PC-3 (cell line): ENCODE measurements around the gene TCOF1. TPM values are rescaled to one million over a fixed set of nuclear protein-coding genes. Genes with fewer than 3 reads are reported as not detected.
A peak's percentile ranks its signal among the peaks of the same experiment; 100 is the strongest.

Experiments
- ATAC-seq: fragments of 200-7000 bp; cut with Tn5 transposase; 2 replicates; pipeline ENCODE4 v1.9.1; 2020; ENCODE audit warnings: mild to moderate bottlenecking, moderate library complexity
- Bru-seq: library from RNA; stranded (reverse); fragments of 400-500 nt; gene quantifications from one replicate; lab custom pipeline; 2021; lab: Mats Ljungman, UMichigan
- BruChase-seq, 2 experiments: library from RNA; stranded (reverse); fragments of 400-500 nt; gene quantifications; one replicate each; lab custom pipeline; 2021; lab: Mats Ljungman, UMichigan
- BruUV-seq: library from RNA; stranded (reverse); fragments of 400-500 nt; replicated peaks from 2 replicates; lab custom pipeline; 2021; lab: Mats Ljungman, UMichigan
- CTCF ChIA-PET: fragments of 300-600 bp; sonication (Branson Sonifier 250); formaldehyde crosslinking; loops from one replicate; lab custom pipeline; 2022; ENCODE audit warnings: antibody characterized with exemption; lab: Charles Lee
- POLR2A ChIA-PET: fragments of 300-600 bp; sonication (Branson Sonifier 250); formaldehyde crosslinking; loops from one replicate; lab custom pipeline; 2022; ENCODE audit warnings: antibody characterized with exemption; ENCODE audit not compliant: unreplicated experiment; lab: Charles Lee
- DNase-seq: peaks from one replicate; pipeline ENCODE4 v3.0.0-alpha.2; 2015
- H2AFZ ChIP-seq: fragments of 300-600 bp; sonication (generic); 2 replicates; pipeline ENCODE4 v1.6.0; 2016; ENCODE audit warnings: antibody characterized with exemption, low read length
- H3F3A ChIP-seq: fragments of 300-600 bp; sonication (generic); one replicate; pipeline ENCODE4 v1.6.0; 2017; ENCODE audit warnings: antibody characterized with exemption, low read length, control low read depth, mild to moderate bottlenecking; ENCODE audit not compliant: unreplicated experiment
- H3K27ac ChIP-seq: fragments of 300-600 bp; sonication (generic); 2 replicates; pipeline ENCODE4 v1.5.1; 2016; ENCODE audit warnings: mild to moderate bottlenecking, low read length
- H3K27me3 ChIP-seq: fragments of 300-600 bp; sonication (generic); 2 replicates; pipeline ENCODE4 v1.6.1; 2016; ENCODE audit warnings: low read length, mixed read lengths
- H3K36me3 ChIP-seq: fragments of 300-600 bp; sonication (generic); 2 replicates; pipeline ENCODE4 v1.6.1; 2016; ENCODE audit warnings: low read depth, mixed run types, low read length, mixed read lengths
- H3K4me1 ChIP-seq: fragments of 300-600 bp; sonication (generic); 2 replicates; pipeline ENCODE4 v1.5.1; 2016; ENCODE audit warnings: low read length; ENCODE audit not compliant: insufficient read depth
- H3K4me2 ChIP-seq: fragments of 300-600 bp; sonication (generic); 2 replicates; pipeline ENCODE4 v1.6.0; 2016; ENCODE audit warnings: low read length
- H3K4me3 ChIP-seq: fragments of 300-600 bp; sonication (generic); 2 replicates; pipeline ENCODE4 v1.5.1; 2016; ENCODE audit warnings: mild to moderate bottlenecking, low read length, mixed read lengths
- H3K79me2 ChIP-seq: fragments of 300-600 bp; sonication (generic); 2 replicates; pipeline ENCODE4 v1.6.1; 2017; ENCODE audit warnings: low read length, mixed read lengths
- H3K9ac ChIP-seq: fragments of 300-600 bp; sonication (generic); 2 replicates; pipeline ENCODE4 v1.6.0; 2016; ENCODE audit warnings: mild to moderate bottlenecking, low read length
- H3K9me2 ChIP-seq: fragments of 300-600 bp; sonication (generic); replicated peaks from 2 replicates; pipeline ENCODE4 v1.6.1; 2016; ENCODE audit warnings: mixed run types, low read length, mixed read lengths
- H3K9me3 ChIP-seq: fragments of 300-600 bp; sonication (generic); 2 replicates; pipeline ENCODE4 v1.6.1; 2016; ENCODE audit warnings: low read length, mixed read lengths
- H4K20me1 ChIP-seq: fragments of 300-600 bp; sonication (generic); 2 replicates; pipeline ENCODE4 v1.6.1; 2016; ENCODE audit warnings: low read length, mixed read lengths
- EZH2 ChIP-seq: fragments of 300-600 bp; sonication (generic); IDR thresholded peaks from one replicate; pipeline ENCODE4 v1.6.1; 2017; ENCODE audit warnings: antibody characterized with exemption, mild to moderate bottlenecking, low read length; ENCODE audit not compliant: unreplicated experiment
- EZH2phosphoT487 ChIP-seq: fragments of 300-600 bp; sonication (generic); IDR thresholded peaks from 2 replicates; pipeline ENCODE4 v1.6.1; 2018; ENCODE audit warnings: mild to moderate bottlenecking, antibody characterized with exemption, low read length, borderline replicate concordance
- intact Hi-C: fragments of 100-400 bp; cut with micrococcal nuclease; formaldehyde crosslinking; loops from 2 replicates; pipeline ENCODE4 v1.9.0; 2023
- long read RNA-seq: library from polyadenylated mRNA; unstranded; transcript quantifications from one replicate; pipeline ENCODE4 v2.0.0, GENCODE V29; 2021; ENCODE audit not compliant: unreplicated experiment
- total RNA-seq: library from RNA; depleted of rRNA; stranded (reverse); fragments of >200 nt; gene quantifications from 2 replicates; pipeline ENCODE4 v1.2.3, GENCODE V29; 2014; rRNA removed
- TF ChIP-seq, protein P1 (sequence below): fragments of 300-600 bp; sonication (generic); conservative IDR thresholded peaks from 2 replicates; pipeline ENCODE4 v1.5.1; 2017; ENCODE audit warnings: antibody characterized with exemption, low read depth, mild to moderate bottlenecking, low read length

The TCOF1 gene
- total RNA-seq: 113 and 149 TPM in 2 replicates
- percentile 81 among the genes with signal in this experiment for Bru-seq, nascent RNA
- BruChase-seq, experiment 1, labeled RNA remaining after a 6-hour chase: percentile 82 among the genes with signal in this experiment
- BruChase-seq, experiment 2, labeled RNA remaining after a 2-hour chase: percentile 72 among the genes with signal in this experiment
- long read RNA-seq, full-length matches to known transcripts: 1 of 111 reads
- long read RNA-seq, partial matches to known transcripts: 82 of 111 reads
- long read RNA-seq, other reads (novel, unspliced or antisense): 28 of 111 reads

- peaks cover 19% of the 10 kb centered on the region; the same call in 1 of the 2 replicates for H3K4me1 ChIP-seq
- ChIA-PET CTCF (no interaction called here), POLR2A (no interaction called here)
- H3F3A ChIP-seq: no peaks in the 10 kb centered on the region
- peak within 1 kb of the TSS; percentile 95 for H3K9ac ChIP-seq
- intact Hi-C loops: loop anchor here (1.0 to 2.0 kb wide), 2 partner anchors 55 to 79 kb away; partner anchors contain the start of gene ARSI
- H3K4me2 ChIP-seq: peak within 1 kb of the TSS; percentile 84
- no peaks in the 10 kb centered on the region for H3K9me2 ChIP-seq
- BruUV-seq: no TSS peak
- H3K9me3 ChIP-seq: no peaks in the 10 kb centered on the region
- peak within 1 kb of the TSS; percentile 35 for H3K27ac ChIP-seq
- H3K36me3 ChIP-seq: peaks cover 30% of the 10 kb centered on the region
- TF ChIP-seq, protein P1, sequence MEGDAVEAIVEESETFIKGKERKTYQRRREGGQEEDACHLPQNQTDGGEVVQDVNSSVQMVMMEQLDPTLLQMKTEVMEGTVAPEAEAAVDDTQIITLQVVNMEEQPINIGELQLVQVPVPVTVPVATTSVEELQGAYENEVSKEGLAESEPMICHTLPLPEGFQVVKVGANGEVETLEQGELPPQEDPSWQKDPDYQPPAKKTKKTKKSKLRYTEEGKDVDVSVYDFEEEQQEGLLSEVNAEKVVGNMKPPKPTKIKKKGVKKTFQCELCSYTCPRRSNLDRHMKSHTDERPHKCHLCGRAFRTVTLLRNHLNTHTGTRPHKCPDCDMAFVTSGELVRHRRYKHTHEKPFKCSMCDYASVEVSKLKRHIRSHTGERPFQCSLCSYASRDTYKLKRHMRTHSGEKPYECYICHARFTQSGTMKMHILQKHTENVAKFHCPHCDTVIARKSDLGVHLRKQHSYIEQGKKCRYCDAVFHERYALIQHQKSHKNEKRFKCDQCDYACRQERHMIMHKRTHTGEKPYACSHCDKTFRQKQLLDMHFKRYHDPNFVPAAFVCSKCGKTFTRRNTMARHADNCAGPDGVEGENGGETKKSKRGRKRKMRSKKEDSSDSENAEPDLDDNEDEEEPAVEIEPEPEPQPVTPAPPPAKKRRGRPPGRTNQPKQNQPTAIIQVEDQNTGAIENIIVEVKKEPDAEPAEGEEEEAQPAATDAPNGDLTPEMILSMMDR: no peak
- TF ChIP-seq EZH2 (no peak), EZH2phosphoT487 (no peak)
- peak within 1 kb of the TSS; percentile 89 for H2AFZ ChIP-seq
- no peaks in the 10 kb centered on the region for H3K27me3 ChIP-seq
- ATAC-seq (peak; percentile 93), DNase-seq (peak; percentile 100)
- 0 out of 2 replicates have a peak, but pooled peaks cover 6% of the 10 kb centered on the region for H4K20me1 ChIP-seq
- peaks cover 51% of the 10 kb centered on the region for H3K79me2 ChIP-seq
- peak within 1 kb of the TSS; percentile 94 for H3K4me3 ChIP-seq
These were observed at the start of gene TCOF1 for GRCh38 chr5:150357326-150358260. Gene TCOF1 (plus strand): TSS chr5:150357697. CDS start chr5:150357747, 50 bp downstream.

DNA sequence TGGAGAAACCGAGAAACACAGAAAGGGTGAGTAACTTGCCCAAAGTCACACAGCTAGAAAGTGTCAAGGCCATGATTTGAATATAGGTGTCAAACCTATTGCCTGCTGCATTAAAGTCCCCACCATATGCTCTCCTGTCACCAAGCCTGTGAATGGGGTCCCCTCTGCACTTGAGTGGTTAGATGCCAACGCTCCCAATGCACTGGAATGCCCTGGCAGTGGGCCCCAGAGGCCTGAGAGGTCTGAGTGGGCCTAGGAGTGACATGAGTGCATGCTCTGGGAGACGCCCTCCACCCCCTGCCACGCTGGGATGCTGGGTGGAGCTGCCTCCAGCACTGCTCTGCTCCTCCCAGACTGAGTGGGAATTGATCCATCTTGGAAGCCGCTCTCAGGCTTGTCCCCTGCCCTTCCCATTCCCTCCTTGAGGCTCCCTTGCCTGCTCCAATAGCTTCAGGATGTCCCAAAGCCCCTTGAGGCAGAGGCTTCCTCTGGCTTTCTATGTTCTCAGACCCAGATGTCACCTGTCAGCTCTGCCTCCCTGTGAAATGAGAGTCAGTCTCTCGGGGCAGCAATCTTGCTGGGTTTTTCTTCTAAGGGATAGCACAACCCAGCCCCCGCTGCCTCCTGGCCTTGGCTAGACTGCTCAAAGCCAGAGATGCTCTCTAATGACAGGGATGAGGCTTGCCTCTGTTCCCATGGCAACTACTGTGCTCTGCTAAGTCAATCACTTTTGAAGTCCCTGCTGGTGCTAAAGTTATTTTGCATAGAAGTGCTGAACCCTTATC lies 48.2 kb upstream of the TCOF1 start:
- Histone ChIP-seq H3K79me2 (no peaks in the 10 kb centered on the region), H3K27ac (no peak overlapping the region), H3K9me2 (no peaks in the 10 kb centered on the region), H3K9ac (no peak overlapping the region), H3K27me3 (no peaks in the 10 kb centered on the region), H3K36me3 (no peaks in the 10 kb centered on the region), H3K4me3 (no peak overlapping the region), H3K9me3 (no peaks in the 10 kb centered on the region), H2AFZ (no peak overlapping the region), H3K4me1 (no peaks in the 10 kb centered on the region), H4K20me1 (no peaks in the 10 kb centered on the region), H3F3A (no peaks in the 10 kb centered on the region), H3K4me2 (no peak overlapping the region)
- BruUV-seq: no TSS peak
- DNase-seq (no peak), ATAC-seq (no peak)
- POLR2A ChIA-PET: no interaction called here
- CTCF ChIA-PET: no interaction called here
- intact Hi-C loops: no loop called here
- TF ChIP-seq EZH2 (no peak), EZH2phosphoT487 (no peak)
- TF ChIP-seq, protein P1: no peak
